Stimulated activated naive B cell treated with anti-CD40 and anti-IgM and Interleukin-4, amounts not matched to agents 10 μg/mL and 1 μg/mL and 100 μg/mL, for 72 hours (primary cell): ENCODE results near the gene MMS22L.

Experiments used
- ATAC-seq, 2 donors: fragments of 150-1000 bp; cut with Tn5 transposase; replicated peaks; 2 replicates each; pipeline ENCODE4 v1.10.0; 2021; ENCODE audit warnings: moderate library complexity in 1 of 2
- DNase-seq: peaks from one replicate; pipeline ENCODE4 v3.0.0; 2021
- H3K27ac Mint-ChIP-seq: one replicate; pipeline ENCODE4 v1.8.0; 2022; ENCODE audit warnings: mild to moderate bottlenecking, mixed read lengths
- H3K27me3 Mint-ChIP-seq, 2 donors: one replicate each; pipeline ENCODE4 v1.8.0; 2022; ENCODE audit warnings: mixed read lengths in 2 of 2
- H3K36me3 Mint-ChIP-seq, 2 donors: one replicate each; pipeline ENCODE4 v1.8.0; 2022; ENCODE audit warnings: mixed read lengths in 2 of 2, mild to moderate bottlenecking in 1 of 2
- H3K4me1 Mint-ChIP-seq, 2 donors: one replicate each; pipeline ENCODE4 v1.8.0; 2022; ENCODE audit warnings: mixed read lengths in 2 of 2, mild to moderate bottlenecking in 1 of 2
- H3K4me3 Mint-ChIP-seq, 2 donors: one replicate each; pipeline ENCODE4 v1.8.0; 2022; ENCODE audit warnings: mild to moderate bottlenecking in 2 of 2, mixed read lengths in 2 of 2, moderate library complexity in 1 of 2
- H3K9me3 Mint-ChIP-seq, 2 donors: one replicate each; pipeline ENCODE4 v1.8.0; 2022; ENCODE audit warnings: mixed read lengths in 2 of 2, mild to moderate bottlenecking in 1 of 2

MMS22L gene

DNA sequence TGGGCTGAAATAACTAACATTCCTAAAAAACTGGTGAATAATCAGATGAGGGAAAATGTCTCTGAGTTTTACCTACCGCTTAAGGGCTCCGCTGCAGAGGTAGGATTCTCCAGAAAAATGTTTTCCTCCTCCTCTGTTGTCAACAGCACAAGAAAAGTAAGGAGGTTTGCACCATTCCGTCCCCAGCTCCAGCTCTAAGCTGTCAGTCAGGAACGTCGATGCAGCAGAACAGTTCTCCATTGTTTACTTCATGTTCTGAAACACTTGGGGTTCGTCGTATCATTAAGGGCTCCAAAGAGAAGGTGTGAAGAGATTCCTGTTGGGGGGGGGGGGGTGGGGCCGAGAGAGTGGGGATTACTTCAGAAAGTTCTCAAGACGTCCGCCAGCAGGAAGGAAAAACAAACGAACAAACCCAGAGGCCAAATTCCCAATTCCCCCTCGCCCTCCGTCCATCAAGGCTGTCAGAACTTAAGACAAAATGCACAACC lies 734 bp downstream of the MMS22L start:
- DNase-seq = no peak
- Mint-ChIP-seq H3K4me1 (peaks cover 0 to 5% of the 10 kb centered on the region in 2 donors), H3K27ac (peak overlapping the region; percentile 9), H3K27me3 (peaks cover 0 to 5% of the 10 kb centered on the region in 2 donors), H3K9me3 (peaks cover 0 to 2% of the 10 kb centered on the region in 2 donors), H3K36me3 (peaks cover 12 to 13% of the 10 kb centered on the region in 2 donors), H3K4me3 (peak overlapping the region; percentile 92 to 96)
- no peak for ATAC-seq

DNA sequence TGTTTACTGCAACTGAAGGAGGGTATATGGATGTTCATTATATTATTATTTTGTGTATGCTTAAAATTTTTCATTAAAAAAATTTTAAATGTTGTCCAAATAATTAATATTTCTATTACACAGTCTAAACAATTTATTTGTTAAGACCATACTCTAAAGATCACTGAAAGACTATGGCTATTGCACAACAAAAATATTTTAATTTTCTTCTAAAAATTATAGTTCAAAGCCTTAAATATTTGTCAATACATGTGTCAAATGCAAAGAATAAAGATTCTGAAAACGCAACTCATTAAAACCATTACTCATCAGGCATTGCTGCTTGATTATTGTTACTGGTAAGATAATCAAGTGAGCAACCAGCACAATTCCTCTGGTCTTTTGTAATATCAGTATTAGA lies 2.2 kb downstream of the MMS22L start:
- Mint-ChIP-seq H3K36me3 (peaks cover 18 to 20% of the 10 kb centered on the region in 2 donors), H3K4me1 (peaks cover 0 to 6% of the 10 kb centered on the region in 2 donors), H3K27ac (no peak overlapping the region), H3K4me3 (no peak overlapping the region), H3K9me3 (no peaks in the 10 kb centered on the region), H3K27me3 (no peaks in the 10 kb centered on the region)
- DNase-seq (no peak), ATAC-seq (no peak)

DNA sequence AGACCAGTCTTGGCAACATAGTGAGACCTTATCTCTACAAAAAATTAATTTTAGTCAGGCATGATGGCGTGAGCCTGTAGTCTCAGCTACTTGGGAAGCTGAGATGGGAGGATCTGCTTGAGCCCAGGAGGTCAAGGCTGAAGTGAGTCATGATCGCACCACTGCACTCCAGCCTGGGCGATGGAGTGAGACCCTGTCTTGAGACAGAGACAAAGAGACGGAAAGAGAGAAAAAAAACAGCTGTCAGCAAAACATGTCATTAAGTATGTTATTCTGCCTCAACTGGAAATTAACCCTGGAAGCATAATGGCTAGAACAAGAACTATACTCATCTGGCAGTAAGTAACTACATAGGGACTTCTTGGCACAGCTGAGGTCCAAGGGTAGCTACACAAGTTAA lies 7.2 kb downstream of the MMS22L start:
- H3K27me3 Mint-ChIP-seq = no peaks in the 10 kb centered on the region
- no peaks in the 10 kb centered on the region for H3K9me3 Mint-ChIP-seq
- no peak overlapping the region for H3K4me3 Mint-ChIP-seq
- ATAC-seq (no peak), DNase-seq (no peak)
- H3K27ac Mint-ChIP-seq = no peak overlapping the region
- peaks cover 31 to 46% of the 10 kb centered on the region in 2 donors for H3K36me3 Mint-ChIP-seq
- peaks cover 0 to 4% of the 10 kb centered on the region in 2 donors for H3K4me1 Mint-ChIP-seq

DNA sequence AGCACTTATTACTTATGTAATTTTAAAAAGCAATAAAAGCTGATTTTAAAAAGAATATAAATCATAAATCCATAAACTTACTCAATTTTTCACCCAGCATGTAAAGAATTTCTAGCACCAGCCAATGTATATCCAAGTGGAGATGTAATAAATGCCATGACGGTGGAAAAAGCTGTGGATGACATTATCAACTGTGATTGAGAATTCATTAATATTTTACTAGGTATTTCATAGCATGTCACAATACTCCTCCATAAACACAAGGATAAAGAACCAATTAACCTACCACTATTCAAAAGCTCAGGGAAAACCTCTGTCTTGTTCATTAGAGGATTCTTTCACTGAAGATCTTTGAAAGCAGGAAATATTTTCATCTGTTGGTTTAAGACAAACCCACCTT lies 13.2 kb downstream of the MMS22L start:
- Mint-ChIP-seq H3K27ac (no peak overlapping the region), H3K4me1 (no peaks in the 10 kb centered on the region), H3K9me3 (peaks cover 5 to 6% of the 10 kb centered on the region in 2 donors), H3K36me3 (peaks cover 33 to 47% of the 10 kb centered on the region in 2 donors), H3K27me3 (no peaks in the 10 kb centered on the region), H3K4me3 (no peak overlapping the region)
- ATAC-seq (no peak), DNase-seq (no peak)

DNA sequence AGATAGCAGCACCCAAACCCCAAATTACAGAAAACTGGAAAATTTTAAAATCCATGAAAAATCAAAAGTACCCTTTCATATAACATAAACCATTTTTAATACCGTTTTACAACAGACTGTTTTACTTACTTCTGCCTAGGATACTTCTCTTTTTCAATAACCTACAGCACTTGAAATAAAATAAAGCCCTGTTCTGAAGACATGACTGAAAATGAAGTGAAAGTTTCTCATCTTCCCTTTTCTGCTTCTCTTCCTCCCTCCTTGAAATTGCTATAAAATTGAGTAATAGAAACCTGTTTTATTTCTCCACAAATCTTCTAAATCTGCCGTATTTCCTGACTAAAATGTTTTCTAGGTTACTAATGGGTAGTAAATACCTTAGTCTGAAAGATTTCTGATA lies 20.3 kb downstream of the MMS22L start:
- ATAC-seq (peak in 1 of 2 donors; percentile 39), DNase-seq (no peak)
- Mint-ChIP-seq H3K9me3 (peaks cover 5 to 6% of the 10 kb centered on the region in 2 donors), H3K4me3 (no peak overlapping the region), H3K36me3 (peaks cover 40 to 55% of the 10 kb centered on the region in 2 donors), H3K27me3 (no peaks in the 10 kb centered on the region), H3K4me1 (peaks cover 0 to 6% of the 10 kb centered on the region in 2 donors), H3K27ac (no peak overlapping the region)

DNA sequence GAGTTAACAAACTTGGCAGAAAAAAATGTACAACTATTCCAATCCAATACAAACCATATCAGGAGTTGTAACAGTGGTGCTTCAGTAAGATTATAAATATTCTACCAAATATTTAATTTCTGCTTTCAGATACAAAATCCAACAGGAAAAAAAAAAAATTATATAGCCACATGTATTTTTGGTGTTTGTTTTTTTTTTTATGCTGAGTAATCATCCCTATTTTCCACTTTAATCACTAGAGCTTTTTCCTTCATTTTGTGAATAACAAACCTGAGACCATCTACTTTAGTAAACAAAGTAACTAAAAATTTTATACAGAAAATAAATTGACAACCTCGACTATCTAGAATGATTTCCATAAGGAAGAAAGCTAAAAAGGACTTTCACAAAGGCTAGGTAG lies 36.2 kb downstream of the MMS22L start:
- H3K27ac Mint-ChIP-seq = no peak overlapping the region
- H3K4me3 Mint-ChIP-seq = no peak overlapping the region
- peaks cover 0 to 7% of the 10 kb centered on the region in 2 donors for H3K9me3 Mint-ChIP-seq
- no peak for DNase-seq
- H3K27me3 Mint-ChIP-seq = no peaks in the 10 kb centered on the region
- no peak for ATAC-seq
- H3K4me1 Mint-ChIP-seq = no peaks in the 10 kb centered on the region
- peaks cover 28 to 34% of the 10 kb centered on the region in 2 donors for H3K36me3 Mint-ChIP-seq

DNA sequence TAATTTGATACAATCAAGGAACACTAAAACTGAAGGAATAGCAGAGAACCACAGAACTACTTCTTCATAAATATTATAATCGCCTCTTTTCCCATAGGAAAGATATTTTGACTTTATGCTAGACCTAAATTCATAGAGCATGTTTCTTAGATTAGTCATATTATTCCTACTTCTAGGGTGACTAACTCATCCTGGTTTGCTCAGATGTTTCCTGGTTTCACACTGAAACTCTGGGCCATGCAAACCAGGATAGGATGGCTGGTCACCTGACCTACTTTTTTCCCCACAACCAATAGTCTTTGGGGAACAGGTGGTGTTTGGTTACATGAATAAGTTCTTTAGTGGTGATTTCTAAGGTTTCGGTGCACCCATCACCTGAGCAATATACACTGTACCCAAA lies 42.8 kb downstream of the MMS22L start:
- no peak overlapping the region for H3K4me3 Mint-ChIP-seq
- H3K27me3 Mint-ChIP-seq = no peaks in the 10 kb centered on the region
- no peak overlapping the region for H3K27ac Mint-ChIP-seq
- peaks cover 0 to 8% of the 10 kb centered on the region in 2 donors for H3K9me3 Mint-ChIP-seq
- no peaks in the 10 kb centered on the region for H3K4me1 Mint-ChIP-seq
- H3K36me3 Mint-ChIP-seq = peaks cover 34 to 41% of the 10 kb centered on the region in 2 donors
- ATAC-seq (no peak), DNase-seq (no peak)

DNA sequence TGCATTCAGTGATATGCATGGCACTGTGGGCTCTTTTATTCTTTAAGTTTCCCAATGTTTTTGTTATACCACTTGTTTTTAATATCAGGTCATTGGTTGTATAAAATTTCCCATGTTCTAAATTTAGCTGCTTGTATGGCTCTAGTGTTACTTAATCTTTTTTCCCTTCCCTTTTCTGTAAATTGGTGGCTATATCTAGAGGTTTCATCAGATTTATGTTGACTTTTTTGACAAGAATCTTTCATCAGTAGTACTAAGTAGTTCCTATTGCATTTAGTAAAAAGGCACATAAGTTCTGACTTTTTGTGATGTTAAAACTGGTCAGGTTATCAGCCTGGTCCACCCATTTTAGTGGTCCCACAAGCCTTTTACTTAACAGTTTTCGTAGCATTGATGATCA lies 51.1 kb downstream of the MMS22L start:
- no peak overlapping the region for H3K4me3 Mint-ChIP-seq
- peaks cover 21 to 46% of the 10 kb centered on the region in 2 donors for H3K36me3 Mint-ChIP-seq
- H3K27me3 Mint-ChIP-seq = no peaks in the 10 kb centered on the region
- no peak overlapping the region for H3K27ac Mint-ChIP-seq
- DNase-seq (no peak), ATAC-seq (no peak)
- H3K9me3 Mint-ChIP-seq = no peaks in the 10 kb centered on the region
- H3K4me1 Mint-ChIP-seq = no peaks in the 10 kb centered on the region

DNA sequence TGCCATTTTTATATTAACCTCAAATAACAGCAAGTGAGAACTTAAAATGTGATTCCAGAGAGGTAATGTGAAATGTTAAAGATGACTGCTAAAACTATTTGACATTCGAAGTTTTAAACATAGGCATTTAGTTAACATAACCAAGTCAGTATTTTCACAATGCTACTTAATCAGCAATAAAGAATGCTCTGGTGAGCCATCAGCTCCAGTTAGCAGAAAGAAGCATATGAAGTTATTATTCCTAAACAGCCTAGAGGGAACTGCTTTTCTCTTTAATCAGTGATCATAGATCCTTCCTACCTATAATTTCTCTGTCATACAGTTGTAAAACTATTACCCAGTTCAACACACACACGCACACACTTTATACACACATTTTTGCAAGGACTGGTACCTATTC lies 60.1 kb downstream of the MMS22L start:
- Mint-ChIP-seq H3K27me3 (no peaks in the 10 kb centered on the region), H3K4me3 (no peak overlapping the region), H3K36me3 (peaks cover 7 to 8% of the 10 kb centered on the region in 2 donors), H3K4me1 (no peaks in the 10 kb centered on the region), H3K27ac (no peak overlapping the region), H3K9me3 (no peaks in the 10 kb centered on the region)
- ATAC-seq (no peak), DNase-seq (no peak)

DNA sequence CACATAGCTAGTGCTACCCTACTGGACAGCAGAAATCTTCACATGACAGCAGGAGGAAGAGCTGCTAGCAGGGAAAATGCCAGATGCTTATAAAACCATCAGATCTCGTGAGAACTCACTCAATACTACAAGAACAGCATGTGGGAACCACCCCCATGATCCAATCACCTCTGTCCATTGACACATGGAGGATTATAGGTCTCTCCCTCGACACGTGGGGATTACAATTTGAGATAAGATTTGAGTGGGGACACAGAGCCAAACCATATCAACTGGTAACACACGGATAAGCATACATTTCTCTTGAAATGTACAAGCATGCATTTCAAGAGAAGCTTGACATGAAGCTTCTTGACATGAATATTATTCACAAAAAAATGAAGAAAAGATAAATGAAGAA lies 64.1 kb downstream of the MMS22L start:
- no peaks in the 10 kb centered on the region for H3K4me1 Mint-ChIP-seq
- ATAC-seq (no peak), DNase-seq (no peak)
- H3K36me3 Mint-ChIP-seq = peaks cover 3 to 4% of the 10 kb centered on the region in 2 donors
- H3K27me3 Mint-ChIP-seq = no peaks in the 10 kb centered on the region
- H3K4me3 Mint-ChIP-seq = no peak overlapping the region
- H3K27ac Mint-ChIP-seq = no peak overlapping the region
- H3K9me3 Mint-ChIP-seq = no peaks in the 10 kb centered on the region

DNA sequence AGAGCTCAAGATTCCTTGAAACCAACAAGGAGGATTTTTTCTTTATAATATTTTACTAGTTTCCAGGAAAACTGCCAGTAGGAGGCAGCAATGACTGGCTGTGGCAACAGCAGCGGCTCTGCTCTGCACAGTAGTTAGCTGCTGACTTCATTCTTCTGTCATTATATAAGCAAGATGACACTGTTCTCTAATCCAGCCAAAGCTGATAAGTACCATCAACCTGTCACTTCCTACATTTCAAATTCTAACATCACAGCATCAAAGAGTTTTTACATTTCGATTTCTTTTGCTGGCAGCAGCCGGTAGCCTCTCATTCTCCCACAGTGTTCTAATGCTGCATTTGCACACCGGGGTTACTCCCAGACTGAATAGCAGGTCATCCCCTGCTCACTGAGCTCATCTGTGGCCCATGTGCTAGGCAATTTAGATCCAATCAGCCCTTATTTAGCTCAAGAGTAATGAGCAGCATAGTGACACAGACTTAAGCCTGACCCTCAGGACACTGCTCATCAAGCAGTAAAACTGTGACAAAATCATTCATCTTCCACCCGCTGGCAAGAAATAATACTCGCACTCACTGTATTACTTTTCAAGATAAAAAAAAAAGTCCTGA lies 67.8 kb downstream of the MMS22L start:
- no peaks in the 10 kb centered on the region for H3K9me3 Mint-ChIP-seq
- H3K27ac Mint-ChIP-seq = no peak overlapping the region
- ATAC-seq (no peak), DNase-seq (no peak)
- H3K27me3 Mint-ChIP-seq = no peaks in the 10 kb centered on the region
- H3K4me3 Mint-ChIP-seq = no peak overlapping the region
- no peaks in the 10 kb centered on the region for H3K4me1 Mint-ChIP-seq
- peaks cover 2 to 8% of the 10 kb centered on the region in 2 donors for H3K36me3 Mint-ChIP-seq

DNA sequence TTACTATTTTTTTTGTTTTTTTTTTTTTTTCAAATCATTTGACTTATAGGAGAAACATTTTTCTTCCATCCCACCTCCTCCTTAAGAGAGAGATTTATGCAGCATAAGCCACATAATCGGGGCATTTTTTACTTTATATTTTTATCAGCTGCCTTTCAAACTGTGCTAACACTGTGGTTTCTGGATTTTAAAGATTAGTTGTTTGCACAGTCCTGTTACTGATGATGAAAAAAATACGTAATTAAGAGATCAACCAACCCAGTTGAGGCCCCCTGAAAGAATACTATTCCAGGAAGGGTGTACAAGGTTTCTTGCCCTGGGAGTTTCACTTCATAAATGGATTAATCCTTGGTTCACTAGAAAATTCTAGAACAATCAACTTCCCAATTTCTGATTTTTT lies 68.3 kb downstream of the MMS22L start:
- no peaks in the 10 kb centered on the region for H3K27me3 Mint-ChIP-seq
- H3K27ac Mint-ChIP-seq = no peak overlapping the region
- H3K9me3 Mint-ChIP-seq = no peaks in the 10 kb centered on the region
- ATAC-seq (no peak), DNase-seq (no peak)
- H3K36me3 Mint-ChIP-seq = peaks cover under 1 to 8% of the 10 kb centered on the region in 2 donors
- H3K4me1 Mint-ChIP-seq = no peaks in the 10 kb centered on the region
- H3K4me3 Mint-ChIP-seq = no peak overlapping the region

DNA sequence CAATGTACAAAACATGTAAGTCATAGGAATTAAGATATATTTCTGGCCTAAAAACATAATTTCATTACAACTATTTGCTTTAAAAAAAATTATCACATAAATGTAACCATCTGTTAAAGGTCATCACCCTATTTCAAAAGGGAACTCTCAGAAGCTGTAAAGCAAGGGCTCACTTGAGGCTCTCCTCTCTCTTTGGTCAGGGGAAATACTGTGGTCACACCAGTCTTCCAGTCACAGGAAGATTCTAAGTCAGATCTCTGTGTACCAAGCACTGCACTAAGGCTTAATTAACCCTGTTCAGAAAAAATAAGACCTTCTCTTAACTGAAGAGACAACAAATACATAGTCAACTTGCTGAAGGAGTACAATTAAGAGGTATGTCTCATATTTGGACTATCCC lies 75.6 kb downstream of the MMS22L start:
- no peaks in the 10 kb centered on the region for H3K36me3 Mint-ChIP-seq
- H3K9me3 Mint-ChIP-seq = no peaks in the 10 kb centered on the region
- H3K27me3 Mint-ChIP-seq = no peaks in the 10 kb centered on the region
- ATAC-seq (no peak), DNase-seq (no peak)
- no peak overlapping the region for H3K27ac Mint-ChIP-seq
- H3K4me1 Mint-ChIP-seq = no peaks in the 10 kb centered on the region
- no peak overlapping the region for H3K4me3 Mint-ChIP-seq

DNA sequence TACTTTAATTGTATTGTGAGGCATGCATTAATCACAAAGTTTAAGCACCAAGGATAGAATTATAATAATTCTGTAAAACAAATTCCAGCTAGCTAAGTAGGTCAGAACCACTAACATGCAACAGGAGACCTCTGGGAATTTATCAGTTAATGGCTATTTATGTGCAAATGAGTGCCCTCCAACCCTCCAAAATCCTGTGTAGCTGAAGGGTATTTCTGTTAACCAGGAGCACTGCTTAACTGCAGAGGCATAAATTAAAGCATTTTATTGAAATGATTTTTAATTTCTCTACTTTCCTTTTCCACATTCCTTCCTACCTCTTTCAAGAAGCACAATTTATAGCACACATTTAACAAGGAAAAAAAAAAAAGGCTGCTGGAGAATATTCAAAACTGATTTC lies 77.0 kb downstream of the MMS22L start:
- DNase-seq = no peak
- Mint-ChIP-seq H3K27me3 (no peaks in the 10 kb centered on the region), H3K27ac (no peak overlapping the region), H3K4me1 (no peaks in the 10 kb centered on the region), H3K9me3 (no peaks in the 10 kb centered on the region), H3K4me3 (no peak overlapping the region), H3K36me3 (no peaks in the 10 kb centered on the region)
- ATAC-seq = no peak

DNA sequence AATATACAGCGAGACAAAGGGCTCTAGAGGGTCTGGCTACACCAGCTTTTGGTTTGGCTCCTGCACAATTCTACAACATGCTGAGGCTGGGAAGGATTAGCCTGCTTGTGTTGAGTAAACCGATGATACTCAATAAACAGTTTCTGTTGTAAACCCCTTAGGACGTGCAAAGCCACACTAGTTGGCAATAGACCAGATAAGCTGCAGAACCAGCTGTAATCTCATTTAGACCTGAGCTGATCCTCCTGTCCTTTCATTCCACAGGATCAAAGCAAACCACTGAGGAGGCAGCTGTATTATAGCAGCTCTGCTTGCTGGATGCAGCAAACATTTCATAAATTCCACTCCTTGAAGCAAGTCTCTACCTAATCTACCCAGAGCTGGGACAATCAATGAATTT lies 79.7 kb downstream of the MMS22L start:
- H3K36me3 Mint-ChIP-seq = peaks cover 0 to 7% of the 10 kb centered on the region in 2 donors
- H3K9me3 Mint-ChIP-seq = no peaks in the 10 kb centered on the region
- ATAC-seq = no peak
- no peak for DNase-seq
- no peak overlapping the region for H3K27ac Mint-ChIP-seq
- no peaks in the 10 kb centered on the region for H3K4me1 Mint-ChIP-seq
- no peak overlapping the region for H3K4me3 Mint-ChIP-seq
- H3K27me3 Mint-ChIP-seq = no peaks in the 10 kb centered on the region
